Fibroblast of pulmonary artery (primary cell): ENCODE measurements around the gene TMCC1.
"Not testable (repeated sequence)": the region's sequence is repeated elsewhere in the genome, so short reads cannot be mapped to it uniquely, and the experiment has no call there.

ENCODE experiments used
- DNase-seq: peaks from one replicate; pipeline ENCODE4 v3.0.0-alpha.2; 2010; ENCODE audit warnings: low read depth
- H3K4me3 ChIP-seq: replicated peaks from 2 replicates; pipeline ENCODE4 v1.5.1; 2011; ENCODE audit warnings: low read depth, mild to moderate bottlenecking, control low read depth, low read length, moderate library complexity
- TF ChIP-seq, protein P1 (sequence below): IDR thresholded peaks from 2 replicates; pipeline ENCODE4 v1.5.1; 2011; ENCODE audit warnings: mild to moderate bottlenecking, control low read depth, low read length, inconsistent platforms; ENCODE audit errors: missing control alignments

Gene TMCC1

DNA sequence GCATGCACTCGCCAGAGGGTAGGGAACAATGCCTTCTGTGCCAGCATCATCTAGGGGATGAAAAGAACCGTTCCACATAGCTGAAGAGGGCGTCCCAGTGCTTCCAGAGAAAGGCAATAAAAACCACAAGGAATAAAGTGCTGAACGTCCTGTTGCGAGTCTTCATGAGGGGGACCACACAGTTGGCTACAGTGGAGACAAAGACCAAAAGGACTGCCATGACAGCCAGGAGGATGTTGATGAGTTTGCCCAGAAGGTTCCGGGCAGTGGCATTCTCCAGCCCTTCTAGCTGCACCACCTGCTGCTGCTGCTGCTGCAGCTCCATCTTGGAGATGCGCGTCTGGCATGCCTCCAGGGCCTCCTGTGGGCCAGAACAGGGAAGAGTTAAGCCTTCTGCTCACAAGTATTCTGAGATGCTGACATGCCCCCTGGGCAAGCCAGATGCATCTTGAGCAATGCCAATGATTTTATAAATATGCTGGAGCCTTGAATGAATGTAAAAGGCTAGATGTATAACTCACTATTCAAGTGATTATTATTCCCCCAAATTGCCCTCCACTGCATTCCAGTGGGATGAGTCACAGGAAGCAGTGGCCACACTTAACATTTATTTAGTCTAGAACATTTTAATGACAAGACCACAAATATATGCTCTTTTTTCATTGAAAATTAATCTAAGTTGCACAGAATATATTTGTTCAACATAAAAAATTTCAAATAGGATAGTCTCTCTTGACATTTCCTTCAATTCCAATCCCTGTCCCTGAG lies 241.9 kb downstream of the TMCC1 start:
- DNase-seq, result peak; percentile 74
- H3K4me3 ChIP-seq, result no peak overlapping the region
- TF ChIP-seq, protein P1, sequence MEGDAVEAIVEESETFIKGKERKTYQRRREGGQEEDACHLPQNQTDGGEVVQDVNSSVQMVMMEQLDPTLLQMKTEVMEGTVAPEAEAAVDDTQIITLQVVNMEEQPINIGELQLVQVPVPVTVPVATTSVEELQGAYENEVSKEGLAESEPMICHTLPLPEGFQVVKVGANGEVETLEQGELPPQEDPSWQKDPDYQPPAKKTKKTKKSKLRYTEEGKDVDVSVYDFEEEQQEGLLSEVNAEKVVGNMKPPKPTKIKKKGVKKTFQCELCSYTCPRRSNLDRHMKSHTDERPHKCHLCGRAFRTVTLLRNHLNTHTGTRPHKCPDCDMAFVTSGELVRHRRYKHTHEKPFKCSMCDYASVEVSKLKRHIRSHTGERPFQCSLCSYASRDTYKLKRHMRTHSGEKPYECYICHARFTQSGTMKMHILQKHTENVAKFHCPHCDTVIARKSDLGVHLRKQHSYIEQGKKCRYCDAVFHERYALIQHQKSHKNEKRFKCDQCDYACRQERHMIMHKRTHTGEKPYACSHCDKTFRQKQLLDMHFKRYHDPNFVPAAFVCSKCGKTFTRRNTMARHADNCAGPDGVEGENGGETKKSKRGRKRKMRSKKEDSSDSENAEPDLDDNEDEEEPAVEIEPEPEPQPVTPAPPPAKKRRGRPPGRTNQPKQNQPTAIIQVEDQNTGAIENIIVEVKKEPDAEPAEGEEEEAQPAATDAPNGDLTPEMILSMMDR, result no peak

DNA sequence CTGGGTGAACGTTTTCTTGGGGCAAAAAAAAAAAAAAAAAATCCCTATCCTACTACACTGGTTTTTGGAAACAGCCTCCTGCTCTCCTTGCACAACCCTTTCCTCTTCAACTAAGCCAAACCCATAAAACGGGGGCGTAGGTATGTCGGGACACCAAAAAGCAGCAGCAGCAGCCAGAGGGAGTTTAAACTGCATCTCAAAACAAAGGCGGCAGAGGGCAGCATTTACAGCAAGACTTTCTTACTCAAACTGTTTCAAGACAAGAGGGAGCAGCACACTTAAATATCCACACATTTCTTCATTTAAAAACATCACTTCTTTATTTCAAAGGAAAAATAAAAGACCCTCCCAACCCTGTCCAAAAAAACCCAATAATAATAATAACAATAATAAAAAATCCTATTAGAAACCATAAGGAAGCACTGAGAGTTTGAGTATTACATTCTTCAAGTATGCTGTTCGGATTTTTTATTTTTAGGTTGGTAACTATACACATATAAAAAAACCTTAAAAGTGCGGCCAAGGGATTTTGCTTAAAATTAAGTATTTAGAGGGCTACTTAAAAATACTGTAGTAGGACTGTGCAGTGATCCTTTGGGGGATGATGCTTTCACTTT lies 243.1 kb downstream of the TMCC1 start:
- TF ChIP-seq, protein P1, result peak; percentile 72
- H3K4me3 ChIP-seq, result no peak overlapping the region
- peak; percentile 91 for DNase-seq

DNA sequence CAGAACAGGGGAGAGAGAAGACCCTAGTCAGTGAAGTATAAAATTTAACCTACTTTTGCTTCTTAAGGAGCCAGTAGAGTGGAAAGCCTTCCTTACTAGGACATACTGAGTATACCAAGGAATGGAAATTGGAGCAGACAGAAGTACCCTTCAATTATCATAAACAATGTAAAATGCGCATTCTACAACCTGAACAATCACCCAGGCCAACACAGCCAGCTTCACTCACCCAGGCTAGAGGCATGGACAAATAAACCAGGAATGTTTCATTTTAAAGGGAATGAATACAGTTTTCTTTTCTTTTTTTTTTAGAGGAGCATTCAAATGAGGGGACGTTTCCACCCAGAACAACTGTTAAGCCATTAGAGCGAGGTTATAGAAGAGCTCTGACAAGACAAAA lies 245.1 kb downstream of the TMCC1 start:
- TF ChIP-seq, protein P1, result no peak
- H3K4me3 ChIP-seq, result no peak overlapping the region
- DNase-seq, result no peak

DNA sequence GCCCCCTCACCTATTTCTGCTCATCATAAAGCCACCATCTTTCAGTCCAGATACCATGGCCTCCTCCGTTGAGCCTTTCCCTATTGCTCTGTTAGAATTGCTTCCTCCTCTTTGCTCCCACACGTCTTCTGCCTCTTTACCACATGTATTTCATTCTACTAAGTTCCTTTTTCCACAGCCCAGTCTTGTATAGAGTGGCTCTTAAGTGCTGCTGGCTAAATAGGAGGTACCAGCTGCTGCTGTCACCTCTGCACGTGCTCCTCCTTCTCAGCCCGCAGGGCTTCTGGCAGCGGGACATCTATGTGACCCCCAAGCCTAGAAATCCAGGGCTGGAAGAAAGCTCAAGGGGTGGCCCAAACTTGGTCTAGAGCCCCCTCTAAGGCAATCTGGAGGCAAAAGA lies 248.2 kb downstream of the TMCC1 start:
- H3K4me3 ChIP-seq, result no peak overlapping the region
- TF ChIP-seq, protein P1, result no peak
- DNase-seq, result no peak

DNA sequence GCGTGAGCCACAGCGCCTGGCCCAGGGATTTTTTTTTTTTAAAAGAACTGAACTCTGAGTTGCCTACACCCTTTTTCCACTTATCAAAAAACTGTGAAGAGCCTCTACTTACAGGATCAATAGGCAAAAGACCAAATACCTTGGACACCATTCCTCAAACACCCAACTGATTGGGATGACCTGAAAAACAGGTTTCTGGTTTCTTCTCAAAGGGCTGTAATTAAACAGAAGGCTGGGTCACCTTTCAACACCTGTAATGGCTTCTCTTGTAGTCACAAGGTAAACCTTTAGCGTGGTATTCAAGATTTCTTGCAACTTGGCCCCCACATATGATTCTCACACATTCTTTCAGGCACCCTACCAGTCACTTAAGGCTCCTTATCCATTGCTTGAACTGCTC lies 248.7 kb downstream of the TMCC1 start:
- TF ChIP-seq, protein P1, result no peak

DNA sequence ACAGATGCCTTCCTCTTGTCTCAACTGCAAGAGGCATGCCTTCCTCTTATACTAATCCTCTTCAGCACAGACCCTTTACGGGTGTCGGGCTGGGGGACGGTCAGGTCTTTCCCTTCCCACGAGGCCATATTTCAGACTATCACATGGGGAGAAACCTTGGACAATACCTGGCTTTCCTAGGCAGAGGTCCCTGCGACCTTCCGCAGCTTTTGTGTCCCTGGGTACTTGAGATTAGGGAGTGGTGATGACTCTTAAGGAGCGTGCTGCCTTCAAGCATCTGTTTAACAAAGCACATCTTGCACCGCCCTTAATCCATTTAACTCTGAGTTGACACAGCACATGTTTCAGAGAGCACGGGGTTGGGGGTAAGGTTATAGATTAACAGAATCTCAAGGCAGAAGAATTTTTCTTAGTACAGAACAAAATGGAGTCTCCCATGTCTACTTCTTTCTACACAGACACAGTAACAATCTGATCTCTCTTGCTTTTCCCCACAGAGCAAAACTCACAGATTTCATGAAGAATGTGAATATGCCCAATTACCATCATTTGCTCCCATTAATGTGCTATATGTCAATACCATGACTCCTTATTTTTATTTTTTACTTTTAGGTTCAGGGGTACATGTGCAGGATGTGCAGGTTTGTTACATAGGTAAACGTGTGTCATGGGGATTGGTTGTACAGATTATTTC lies 251.8 kb downstream of the TMCC1 start:
- H3K4me3 ChIP-seq, DNase-seq: not testable (repeated sequence)

More for the DNA sequence above, 248.7 kb downstream of the TMCC1 start:
- H3K4me3 ChIP-seq, result no peak overlapping the region
- DNase-seq, result no peak

DNA sequence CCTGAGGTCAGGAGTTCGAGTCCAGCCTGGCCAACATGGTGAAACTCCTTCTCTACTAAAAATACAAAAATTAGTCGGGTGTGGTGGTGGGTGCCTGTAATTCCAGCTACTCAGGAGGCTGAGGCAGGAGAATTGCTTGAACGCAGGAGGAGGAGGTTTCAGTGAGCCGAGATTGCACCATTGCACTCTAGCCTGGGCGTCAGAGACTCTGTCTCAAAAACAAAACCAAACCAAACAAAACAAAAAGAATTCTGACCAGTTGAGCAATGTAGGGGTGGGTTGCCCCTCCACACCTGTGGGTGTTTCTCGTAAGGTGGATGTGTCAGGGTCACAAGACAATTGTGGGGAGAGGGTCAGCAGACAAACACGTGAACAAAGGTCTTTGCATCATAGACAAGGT lies 252.5 kb downstream of the TMCC1 start:
- not testable (repeated sequence) for H3K4me3 ChIP-seq, DNase-seq

DNA sequence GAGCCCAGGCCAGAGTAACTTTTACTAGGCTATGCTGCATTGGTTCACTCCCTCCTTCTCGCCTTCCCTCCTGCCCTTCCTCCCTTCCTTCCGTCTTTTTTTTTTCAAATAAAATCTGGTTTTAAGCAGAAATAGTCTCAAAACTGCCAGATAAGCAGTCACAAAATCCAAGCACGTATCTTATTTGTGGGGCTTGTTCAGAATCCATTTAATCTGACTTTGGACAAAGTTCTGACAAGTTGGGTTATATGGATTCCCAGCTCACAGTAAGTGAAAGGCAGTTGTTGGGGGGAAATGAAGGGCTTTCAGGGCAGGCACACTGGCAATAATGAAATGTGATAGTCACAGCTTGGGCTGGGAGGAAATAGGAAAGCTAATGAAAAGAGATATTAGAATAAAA lies 255.0 kb downstream of the TMCC1 start:
- TF ChIP-seq, protein P1, result no peak
- H3K4me3 ChIP-seq, result no peak overlapping the region
- no peak for DNase-seq
